Mucosa of descending colon (tissue), 3 donors: Measurements from ENCODE around the gene CMTM4. TPM values are rescaled to one million over a fixed set of nuclear protein-coding genes. Genes with fewer than 3 reads are reported as not detected.

Experiments
- ATAC-seq: fragments of 200-7000 bp; cut with Tn5 transposase; one replicate; pipeline ENCODE4 v1.9.1; 2020; ENCODE audit warnings: mild to moderate bottlenecking, moderate library complexity
- DNase-seq, 3 donors: peaks; one replicate each; pipeline ENCODE4 v3.0.0-alpha.2; 2020
- H3K36me3 ChIP-seq: fragments of 200-600 bp; one replicate; pipeline ENCODE4 v1.8.0; 2021; ENCODE audit warnings: low read depth, mild to moderate bottlenecking
- H3K4me1 ChIP-seq: fragments of 200-600 bp; one replicate; pipeline ENCODE4 v1.8.0; 2021; ENCODE audit warnings: low read depth, mild to moderate bottlenecking
- H3K4me3 ChIP-seq: fragments of 200-600 bp; one replicate; pipeline ENCODE4 v1.8.0; 2021; ENCODE audit warnings: mild to moderate bottlenecking
- H3K9me3 ChIP-seq: fragments of 200-600 bp; one replicate; pipeline ENCODE4 v1.8.0; 2021; ENCODE audit warnings: mild to moderate bottlenecking
- intact Hi-C, 2 donors: fragments of 100-400 bp; cut with DNase I in 1 of 2; cut with micrococcal nuclease in 1 of 2; formaldehyde crosslinking; loops; one replicate each; pipeline versions ENCODE4 v1.11.0 to v1.11.1; 2022; cut with DNase I, micrococcal nuclease
- total RNA-seq, 3 donors: library from RNA; stranded (reverse); fragmentation: NEBNext Ultra II Directional in 2 of 3; extraction: Animal tissue kit (Norgen Biotek cat#: 25700) in 2 of 3; gene quantifications; one replicate each; pipeline versions ENCODE4 v1.2.1 to v1.2.4, GENCODE V29; 2021 to 2023
- TF ChIP-seq, protein P1 (sequence below): fragments of 200-600 bp; IDR thresholded peaks from one replicate; pipeline ENCODE4 v1.8.0; 2022; ENCODE audit warnings: antibody characterized with exemption, mild to moderate bottlenecking
- donor health status: DM: no; HTN: no; CAD: no; lungs with moderate emphysema.
- donor health status: DM: no; HTN: no; CAD: no.
- donor health status: DM: no; HTN: yes; CAD: no.

CMTM4 gene
- total RNA-seq, 3 donors from 2014 or later: 91.6 to 208 (median 155) TPM

DNA sequence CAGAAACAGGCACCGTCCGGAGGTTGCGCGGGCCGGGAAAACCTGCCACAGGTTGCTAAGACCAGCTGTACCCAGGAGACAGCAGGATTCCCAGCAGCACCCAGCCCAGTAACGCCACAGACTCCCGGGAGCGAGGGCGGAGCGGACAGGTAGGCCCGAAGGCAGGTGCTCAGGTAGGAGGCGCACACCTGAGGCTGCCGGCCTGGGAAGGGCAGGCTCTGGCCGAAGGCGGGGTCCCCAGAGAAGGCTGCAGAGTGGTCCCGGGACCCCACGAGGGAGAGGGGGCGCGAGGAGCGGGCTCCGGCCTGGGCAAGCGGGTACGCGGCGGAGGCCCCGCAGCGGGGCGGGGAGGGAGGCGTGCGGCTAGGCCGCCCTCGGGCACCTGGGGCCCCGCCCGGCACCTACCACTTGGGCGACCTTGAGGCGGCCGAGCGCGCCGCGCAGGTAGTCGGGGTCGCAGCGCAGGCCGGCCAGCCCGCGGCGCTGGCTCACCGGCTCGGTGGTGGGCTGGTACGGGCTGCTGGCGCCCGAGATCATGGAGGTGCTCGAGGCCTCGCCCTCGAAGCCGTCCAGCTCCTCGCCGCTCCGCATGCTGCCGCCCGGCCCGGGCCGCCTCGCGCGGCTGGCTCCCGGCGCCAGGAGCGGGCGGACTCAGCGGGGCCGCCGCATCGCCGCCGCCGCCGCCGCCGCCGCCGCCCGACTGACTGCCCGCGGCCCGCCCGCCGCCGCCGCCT, 441 bp downstream of the CMTM4 start:
- Histone ChIP-seq H3K36me3 (no peaks in the 10 kb centered on the region), H3K4me1 (peaks cover 23% of the 10 kb centered on the region), H3K4me3 (peak overlapping the region; percentile 40), H3K9me3 (no peaks in the 10 kb centered on the region)
- intact Hi-C loops: no loop called here
- TF ChIP-seq, protein P1, sequence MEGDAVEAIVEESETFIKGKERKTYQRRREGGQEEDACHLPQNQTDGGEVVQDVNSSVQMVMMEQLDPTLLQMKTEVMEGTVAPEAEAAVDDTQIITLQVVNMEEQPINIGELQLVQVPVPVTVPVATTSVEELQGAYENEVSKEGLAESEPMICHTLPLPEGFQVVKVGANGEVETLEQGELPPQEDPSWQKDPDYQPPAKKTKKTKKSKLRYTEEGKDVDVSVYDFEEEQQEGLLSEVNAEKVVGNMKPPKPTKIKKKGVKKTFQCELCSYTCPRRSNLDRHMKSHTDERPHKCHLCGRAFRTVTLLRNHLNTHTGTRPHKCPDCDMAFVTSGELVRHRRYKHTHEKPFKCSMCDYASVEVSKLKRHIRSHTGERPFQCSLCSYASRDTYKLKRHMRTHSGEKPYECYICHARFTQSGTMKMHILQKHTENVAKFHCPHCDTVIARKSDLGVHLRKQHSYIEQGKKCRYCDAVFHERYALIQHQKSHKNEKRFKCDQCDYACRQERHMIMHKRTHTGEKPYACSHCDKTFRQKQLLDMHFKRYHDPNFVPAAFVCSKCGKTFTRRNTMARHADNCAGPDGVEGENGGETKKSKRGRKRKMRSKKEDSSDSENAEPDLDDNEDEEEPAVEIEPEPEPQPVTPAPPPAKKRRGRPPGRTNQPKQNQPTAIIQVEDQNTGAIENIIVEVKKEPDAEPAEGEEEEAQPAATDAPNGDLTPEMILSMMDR: no peak
- ATAC-seq: peak; percentile 71
- peak; percentile 73 to 86 (median 84) for DNase-seq

DNA sequence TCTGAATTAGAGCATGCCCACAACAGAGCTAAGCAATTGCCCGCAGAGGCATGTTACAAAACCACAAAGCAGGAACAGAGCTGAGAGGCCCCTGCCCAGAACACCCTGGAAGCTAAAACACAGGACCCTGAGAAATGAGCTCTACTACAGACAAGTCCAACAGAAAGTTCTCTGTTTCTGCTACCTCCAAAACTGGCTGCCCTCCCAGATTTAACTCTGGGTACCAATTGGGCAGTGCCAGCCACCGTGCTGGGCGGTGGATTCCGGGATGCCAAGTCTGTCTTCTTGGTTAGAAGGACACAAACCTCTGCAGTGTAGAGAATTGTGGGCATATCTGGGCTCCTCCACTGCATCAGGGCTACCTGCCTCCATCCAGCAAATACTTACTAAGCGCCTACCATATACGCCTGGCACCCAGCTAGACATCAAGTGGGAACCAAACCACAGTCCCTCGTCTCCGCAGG, 1.0 kb downstream of the CMTM4 start:
- Histone ChIP-seq H3K36me3 (no peaks in the 10 kb centered on the region), H3K4me1 (peaks cover 23% of the 10 kb centered on the region), H3K9me3 (no peaks in the 10 kb centered on the region), H3K4me3 (peak overlapping the region; percentile 40)
- no peak for DNase-seq
- TF ChIP-seq, protein P1: no peak
- no peak for ATAC-seq
- intact Hi-C loops: no loop called here

DNA sequence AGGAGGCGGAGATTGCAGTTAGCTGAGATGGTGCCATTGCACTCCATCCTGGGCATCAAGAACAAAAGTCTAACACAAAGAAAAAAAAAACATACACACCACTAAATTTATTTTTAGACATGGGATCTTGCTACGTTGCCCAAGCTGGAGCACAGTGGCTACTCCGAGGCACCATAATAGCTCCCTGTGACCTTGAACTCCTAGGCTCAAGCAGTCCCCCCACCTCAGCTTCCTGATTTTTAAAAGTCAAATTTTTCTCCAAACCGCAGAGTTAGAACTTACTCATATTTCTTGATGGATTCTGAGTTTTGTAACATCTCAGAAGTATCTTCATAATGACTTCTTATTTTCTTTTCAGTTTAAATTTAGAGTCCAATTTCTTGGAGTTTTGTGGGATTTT, 3.4 kb downstream of the CMTM4 start:
- no peak overlapping the region for H3K4me3 ChIP-seq
- H3K4me1 ChIP-seq: peaks cover 23% of the 10 kb centered on the region
- ATAC-seq (no peak), DNase-seq (no peak)
- H3K9me3 ChIP-seq: no peaks in the 10 kb centered on the region
- intact Hi-C loops: no loop called here
- no peaks in the 10 kb centered on the region for H3K36me3 ChIP-seq
- TF ChIP-seq, protein P1: no peak

DNA sequence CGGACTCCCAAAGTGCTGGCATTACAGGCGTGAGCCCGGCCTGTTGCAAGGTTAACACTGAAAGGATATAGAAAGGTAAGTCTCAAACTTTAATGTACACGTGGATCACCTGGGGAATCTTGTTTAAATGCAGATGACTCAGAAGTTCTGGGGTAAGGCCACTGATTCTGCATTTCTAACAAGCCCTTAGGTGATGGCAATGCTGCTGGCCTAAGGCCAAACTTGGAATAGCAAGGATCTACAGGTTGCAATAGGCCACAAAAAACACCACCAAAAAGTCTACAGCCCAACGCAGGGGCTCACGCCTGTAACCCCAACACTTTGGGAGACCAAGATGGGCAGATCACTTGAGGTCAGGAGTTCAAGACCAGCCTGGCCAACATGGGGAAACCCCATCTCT, 4.2 kb downstream of the CMTM4 start:
- TF ChIP-seq, protein P1: no peak
- Histone ChIP-seq H3K9me3 (no peaks in the 10 kb centered on the region), H3K4me1 (peaks cover 23% of the 10 kb centered on the region), H3K4me3 (no peak overlapping the region), H3K36me3 (no peaks in the 10 kb centered on the region)
- DNase-seq (peak in 1 of 3 donors; percentile 17), ATAC-seq (no peak)
- intact Hi-C loops: no loop called here

DNA sequence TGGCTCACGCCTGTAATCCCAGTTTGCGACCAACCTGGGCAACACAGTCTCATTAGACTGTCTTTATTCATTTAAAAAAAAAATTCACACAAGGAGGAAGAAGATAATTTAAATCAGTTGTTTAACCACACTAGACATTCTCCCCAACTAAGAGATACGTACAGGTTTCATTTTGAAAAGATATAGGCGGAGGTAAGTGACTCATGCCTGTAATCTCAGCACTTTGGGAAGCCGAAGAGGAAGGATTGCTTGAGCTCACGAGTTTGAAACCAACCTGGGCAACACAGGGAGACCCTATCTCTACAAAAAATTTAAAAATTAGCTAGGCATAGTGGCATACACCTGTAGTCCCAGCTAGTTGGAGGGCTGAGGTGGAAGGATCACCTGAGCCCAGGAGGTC, 5.3 kb downstream of the CMTM4 start:
- H3K4me3 ChIP-seq: no peak overlapping the region
- H3K4me1 ChIP-seq: peaks cover 23% of the 10 kb centered on the region
- no peaks in the 10 kb centered on the region for H3K36me3 ChIP-seq
- TF ChIP-seq, protein P1: no peak
- intact Hi-C loops: no loop called here
- no peaks in the 10 kb centered on the region for H3K9me3 ChIP-seq
- DNase-seq: peak in 1 of 3 donors; percentile 6
- ATAC-seq: peak; percentile 48
